H9 (cell line): ENCODE data around the gene PXK. TPM values are rescaled to one million over a fixed set of nuclear protein-coding genes. Genes with fewer than 3 reads are reported as not detected.

ENCODE experiments used
- DNase-seq: peaks from one replicate; pipeline ENCODE4 v3.0.0-alpha.2; 2017
- H2AFZ ChIP-seq: one replicate; pipeline ENCODE4 v1.6.1; 2013; ENCODE audit warnings: mild to moderate bottlenecking, low read length, control low read depth, moderate library complexity
- H2AK5ac ChIP-seq: 2 replicates; pipeline ENCODE4 v1.6.1; 2013; ENCODE audit warnings: low read length, control low read depth, mixed read lengths; ENCODE audit not compliant: insufficient read length
- H2BK120ac ChIP-seq: one replicate; pipeline ENCODE4 v1.6.1; 2013; ENCODE audit warnings: low read depth, mild to moderate bottlenecking, low read length, control low read depth, inconsistent platforms; ENCODE audit not compliant: poor library complexity, severe bottlenecking
- H2BK12ac ChIP-seq: 2 replicates; pipeline ENCODE4 v1.6.1; 2013; ENCODE audit warnings: low read length, control low read depth, mixed read lengths, low read depth; ENCODE audit not compliant: insufficient read length
- H2BK15ac ChIP-seq: 2 replicates; pipeline ENCODE4 v1.6.1; 2013; ENCODE audit warnings: low read depth, low read length, control low read depth
- H2BK20ac ChIP-seq: one replicate; pipeline ENCODE4 v1.6.1; 2013; ENCODE audit warnings: low read depth, mild to moderate bottlenecking, low read length, control low read depth, inconsistent platforms; ENCODE audit not compliant: poor library complexity, severe bottlenecking
- H2BK5ac ChIP-seq: 2 replicates; pipeline ENCODE4 v1.6.1; 2013; ENCODE audit warnings: low read length, control low read depth, mixed read lengths; ENCODE audit not compliant: insufficient read length
- H3K14ac ChIP-seq: 2 replicates; pipeline ENCODE4 v1.6.1; 2013; ENCODE audit warnings: low read length, control low read depth; ENCODE audit not compliant: insufficient read depth
- H3K18ac ChIP-seq: 2 replicates; pipeline ENCODE4 v1.6.1; 2013; ENCODE audit warnings: low read depth, mild to moderate bottlenecking, mixed read lengths, low read length, control low read depth; ENCODE audit not compliant: insufficient read length
- H3K23ac ChIP-seq: 2 replicates; pipeline ENCODE4 v1.6.1; 2013; ENCODE audit warnings: low read length, control low read depth, mixed read lengths, low read depth; ENCODE audit not compliant: insufficient read length
- H3K23me2 ChIP-seq: 2 replicates; pipeline ENCODE4 v1.6.1; 2013; ENCODE audit warnings: low read depth, mild to moderate bottlenecking, mixed read lengths, low read length, control low read depth; ENCODE audit not compliant: insufficient read length, poor library complexity, severe bottlenecking
- H3K27ac ChIP-seq: 2 replicates; pipeline ENCODE4 v1.5.1; 2013; ENCODE audit warnings: low read length, control low read depth, mixed read lengths, low read depth; ENCODE audit not compliant: insufficient read length
- H3K27me3 ChIP-seq: 2 replicates; pipeline ENCODE4 v1.6.1; 2013; ENCODE audit warnings: low read length, control low read depth, inconsistent platforms; ENCODE audit not compliant: insufficient read depth
- H3K4ac ChIP-seq: 2 replicates; pipeline ENCODE4 v1.6.1; 2013; ENCODE audit warnings: low read depth, mild to moderate bottlenecking, control low read depth, inconsistent platforms, low read length, moderate library complexity
- H3K4me1 ChIP-seq: 2 replicates; pipeline ENCODE4 v1.6.1; 2013; ENCODE audit warnings: low read length, control low read depth, inconsistent platforms; ENCODE audit not compliant: insufficient read depth
- H3K4me2 ChIP-seq: 2 replicates; pipeline ENCODE4 v1.6.1; 2013; ENCODE audit warnings: low read length, control low read depth, mixed read lengths; ENCODE audit not compliant: insufficient read length, insufficient read depth
- H3K56ac ChIP-seq: 2 replicates; pipeline ENCODE4 v1.6.1; 2013; ENCODE audit warnings: low read depth, mild to moderate bottlenecking, mixed read lengths, low read length, control low read depth; ENCODE audit not compliant: insufficient read length
- H3K79me1 ChIP-seq: 2 replicates; pipeline ENCODE4 v1.6.1; 2013; ENCODE audit warnings: low read depth, mild to moderate bottlenecking, moderate library complexity, low read length, control low read depth, inconsistent platforms; ENCODE audit not compliant: insufficient read depth, poor library complexity, severe bottlenecking
- H3K79me2 ChIP-seq: 2 replicates; pipeline ENCODE4 v1.6.1; 2013; ENCODE audit warnings: low read length, control low read depth, inconsistent platforms; ENCODE audit not compliant: insufficient read depth
- H3K9ac ChIP-seq: 2 replicates; pipeline ENCODE4 v1.6.1; 2013; ENCODE audit warnings: low read length, control low read depth, mixed read lengths; ENCODE audit not compliant: insufficient read length; ENCODE audit errors: extremely low read depth
- H3K9me3 ChIP-seq: one replicate; pipeline ENCODE4 v1.6.1; 2013; ENCODE audit warnings: low read depth, low read length, inconsistent platforms; ENCODE audit not compliant: control insufficient read depth
- H3T11ph ChIP-seq: one replicate; pipeline ENCODE4 v1.6.1; 2013; ENCODE audit warnings: mild to moderate bottlenecking, low read length, control low read depth, inconsistent platforms
- H4K20me1 ChIP-seq: one replicate; pipeline ENCODE4 v1.6.1; 2013; ENCODE audit not compliant: control insufficient read depth, insufficient read length, insufficient read depth
- H4K5ac ChIP-seq: 2 replicates; pipeline ENCODE4 v1.6.1; 2013; ENCODE audit warnings: low read depth, mild to moderate bottlenecking, mixed read lengths, low read length, control low read depth; ENCODE audit not compliant: insufficient read length
- H4K8ac ChIP-seq: replicated peaks from 2 replicates; pipeline ENCODE4 v1.6.1; 2013; ENCODE audit warnings: low read length, control low read depth, mixed read lengths, low read depth; ENCODE audit not compliant: insufficient read length
- H4K91ac ChIP-seq: 2 replicates; pipeline ENCODE4 v1.6.1; 2013; ENCODE audit warnings: low read depth, mild to moderate bottlenecking, moderate library complexity, mixed read lengths, low read length, control low read depth; ENCODE audit not compliant: insufficient read length
- H3K27ac Mint-ChIP-seq, 3 experiments: 2 replicates in 2 of 3; 3 replicates in 1 of 3; pipeline ENCODE4 v1.8.0; 2020 to 2021; ENCODE audit warnings: mixed read lengths in 3 of 3, mild to moderate bottlenecking in 1 of 3, moderate library complexity in 1 of 3
- H3K27me3 Mint-ChIP-seq: 2 replicates; pipeline ENCODE4 v1.8.0; 2021; ENCODE audit warnings: low read depth, mild to moderate bottlenecking, moderate library complexity, mixed read lengths
- H3K36me3 Mint-ChIP-seq, 3 experiments: 2 replicates in 2 of 3; 3 replicates in 1 of 3; pipeline ENCODE4 v1.8.0; 2020 to 2021; ENCODE audit warnings: low read depth in 3 of 3, mixed read lengths in 3 of 3; ENCODE audit not compliant: insufficient read depth in 1 of 3
- H3K4me1 Mint-ChIP-seq, 2 experiments: 2 replicates each; pipeline ENCODE4 v1.8.0; 2020; ENCODE audit warnings: mixed read lengths in 2 of 2
- H3K4me3 Mint-ChIP-seq, 2 experiments: 2 replicates in 1 of 2; 3 replicates in 1 of 2; pipeline ENCODE4 v1.8.0; 2020 to 2021; ENCODE audit warnings: mild to moderate bottlenecking in 2 of 2, mixed read lengths in 2 of 2, moderate library complexity in 1 of 2
- H3K9me3 Mint-ChIP-seq, 2 experiments: 2 replicates in 1 of 2; 3 replicates in 1 of 2; pipeline ENCODE4 v1.8.0; 2020; ENCODE audit warnings: mild to moderate bottlenecking in 2 of 2, mixed read lengths in 2 of 2, moderate library complexity in 1 of 2
- WGBS: extraction: QIAGEN DNeasy Blood & Tissue Kit; methylation state at CpG from one replicate; pipeline ENCODE4 v1.1.7; 2013; ENCODE audit warnings: missing lambda C conversion rate, low lambda C conversion rate, mixed read lengths; ENCODE audit not compliant: insufficient read length; ENCODE audit errors: extremely low coverage; 5-methylcytosine and 5-hydroxymethylcytosine counted together
- total RNA-seq: library from RNA; stranded (reverse); gene quantifications from 2 replicates; pipeline ENCODE4 v1.2.1, GENCODE V29; 2021
- TF ChIP-seq, protein P1 (sequence below): fragments of 200-600 bp; sonication (generic); conservative IDR thresholded peaks from 3 replicates; pipeline ENCODE4 v1.8.0; 2021; ENCODE audit warnings: antibody characterized with exemption, mild to moderate bottlenecking

The PXK gene
- total RNA-seq, 1 experiment from 2014 or later, result 3.3 TPM

DNA sequence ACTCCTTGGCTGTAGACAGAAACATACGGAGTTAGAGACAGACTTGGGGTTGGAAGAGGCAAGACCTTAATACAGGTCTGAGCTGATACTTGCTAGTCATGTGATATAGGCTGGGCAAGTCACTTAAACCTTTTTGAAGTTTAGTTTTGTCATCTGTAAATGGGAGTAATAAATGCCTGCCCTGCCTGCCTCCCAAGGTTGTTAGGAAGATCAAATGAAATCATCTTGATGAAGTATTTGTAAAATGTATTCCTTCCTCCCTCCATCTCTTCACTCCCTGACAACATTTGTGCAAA is 2.9 kb downstream of the PXK start:
- Mint-ChIP-seq H3K27ac (no peak overlapping the region), H3K36me3 (no peaks in the 10 kb centered on the region), H3K4me3 (no peak overlapping the region), H3K27me3 (peaks cover 37% of the 10 kb centered on the region), H3K9me3 (no peaks in the 10 kb centered on the region), H3K4me1 (peaks cover 10 to 23% of the 10 kb centered on the region in 2 experiments)
- Histone ChIP-seq H3K9ac (no peak overlapping the region), H2BK12ac (no peak overlapping the region), H2BK15ac (no peak overlapping the region), H2BK120ac (no peak overlapping the region), H3K9me3 (no peaks in the 10 kb centered on the region), H3K23ac (no peak overlapping the region), H3K56ac (no peak overlapping the region), H3K4me2 (no peak overlapping the region), H2AK5ac (no peak overlapping the region), H4K20me1 (no peaks in the 10 kb centered on the region), H3K23me2 (peaks cover 4% of the 10 kb centered on the region), H3K4ac (no peak overlapping the region), H2BK5ac (no peak overlapping the region), H4K91ac (no peak overlapping the region), H3K79me2 (no peaks in the 10 kb centered on the region), H3K4me1 (no peaks in the 10 kb centered on the region; the same call in 1 of the 2 replicates), H4K8ac (no peak overlapping the region), H2AFZ (no peak overlapping the region), H3T11ph (no peak overlapping the region), H4K5ac (no peak overlapping the region), H3K79me1 (no peaks in the 10 kb centered on the region), H3K18ac (no peak overlapping the region), H3K27me3 (no peaks in the 10 kb centered on the region; the same call in 1 of the 2 replicates), H2BK20ac (no peak overlapping the region), H3K27ac (no peak overlapping the region), H3K14ac (no peak overlapping the region)
- no peak for DNase-seq
- TF ChIP-seq, protein P1, sequence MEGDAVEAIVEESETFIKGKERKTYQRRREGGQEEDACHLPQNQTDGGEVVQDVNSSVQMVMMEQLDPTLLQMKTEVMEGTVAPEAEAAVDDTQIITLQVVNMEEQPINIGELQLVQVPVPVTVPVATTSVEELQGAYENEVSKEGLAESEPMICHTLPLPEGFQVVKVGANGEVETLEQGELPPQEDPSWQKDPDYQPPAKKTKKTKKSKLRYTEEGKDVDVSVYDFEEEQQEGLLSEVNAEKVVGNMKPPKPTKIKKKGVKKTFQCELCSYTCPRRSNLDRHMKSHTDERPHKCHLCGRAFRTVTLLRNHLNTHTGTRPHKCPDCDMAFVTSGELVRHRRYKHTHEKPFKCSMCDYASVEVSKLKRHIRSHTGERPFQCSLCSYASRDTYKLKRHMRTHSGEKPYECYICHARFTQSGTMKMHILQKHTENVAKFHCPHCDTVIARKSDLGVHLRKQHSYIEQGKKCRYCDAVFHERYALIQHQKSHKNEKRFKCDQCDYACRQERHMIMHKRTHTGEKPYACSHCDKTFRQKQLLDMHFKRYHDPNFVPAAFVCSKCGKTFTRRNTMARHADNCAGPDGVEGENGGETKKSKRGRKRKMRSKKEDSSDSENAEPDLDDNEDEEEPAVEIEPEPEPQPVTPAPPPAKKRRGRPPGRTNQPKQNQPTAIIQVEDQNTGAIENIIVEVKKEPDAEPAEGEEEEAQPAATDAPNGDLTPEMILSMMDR, result no peak
- no CpG with 5 or more reads among the region's 1 CpG for WGBS
